Thyroid gland (tissue), 4 donors: Measurements from ENCODE around the gene TUBB4A.

ENCODE experiments used
- CTCF ChIP-seq, 6 experiments: fragments of 200-600 bp in 3 of 6; fragments of 450-650 bp in 3 of 6; sonication (generic) in 3 of 6; IDR thresholded peaks; one replicate each; pipeline ENCODE4 v1.5.1; 2016 to 2019; ENCODE audit warnings: antibody characterized with exemption in 6 of 6, mild to moderate bottlenecking in 2 of 6, inconsistent platforms in 1 of 6, moderate library complexity in 1 of 6
- POLR2A ChIP-seq, 2 donors: fragments of 450-650 bp; IDR thresholded peaks; one replicate each; pipeline ENCODE4 v1.6.1; 2017; ENCODE audit warnings: antibody characterized with exemption in 2 of 2, mild to moderate bottlenecking in 2 of 2, moderate library complexity in 1 of 2

GRCh38 chr19:6539514-6539913 is 37.4 kb upstream of the TUBB4A start:
- TF ChIP-seq CTCF (IDR thresholded peaks at IDR 0.05) (no peak), POLR2A (IDR thresholded peaks at IDR 0.05) (no peak)
